Activated T-helper 9 cell treated with anti-CD3 and anti-CD28 coated beads, Interleukin-2, amount 50 U/mL, for 16 hours (primary cell): ENCODE results near the gene MSANTD1.

Experiments used
- DNase-seq: peaks from one replicate; pipeline ENCODE4 v3.0.0-alpha.2; 2020; ENCODE audit warnings: low read depth

MSANTD1 gene

DNA sequence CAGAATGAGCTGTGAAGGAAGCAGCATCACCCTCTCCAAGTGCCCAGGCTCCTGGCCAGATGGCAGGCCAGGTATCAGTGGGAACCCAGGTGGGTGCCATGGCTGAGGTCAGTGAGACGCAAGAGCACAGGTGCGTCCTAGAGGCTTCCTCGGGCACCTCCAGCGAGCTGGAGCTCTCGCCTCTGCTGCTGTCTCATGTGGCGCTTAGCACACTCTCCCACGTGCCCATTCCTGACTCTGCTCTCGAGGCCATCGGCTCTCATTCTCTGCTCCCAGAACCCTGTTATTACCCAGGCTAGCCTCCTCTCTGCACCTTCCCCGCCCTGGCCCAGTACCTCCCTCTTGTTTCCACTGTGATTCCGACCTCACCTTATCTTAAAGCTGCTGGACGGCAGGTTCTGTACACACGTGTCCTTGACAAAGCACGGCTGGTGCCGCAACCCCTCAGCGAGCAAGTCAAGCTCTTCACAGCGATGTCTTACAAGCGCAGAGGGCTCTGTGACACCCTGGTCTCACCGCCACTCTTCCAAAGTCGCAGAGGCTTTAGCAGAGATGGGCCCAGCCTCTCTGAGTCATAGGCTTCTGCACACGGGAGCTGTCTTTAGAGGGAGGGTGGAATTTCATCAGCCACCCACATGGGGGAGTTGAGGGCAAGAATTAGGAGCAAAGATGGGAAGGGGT, 15.4 kb upstream of the MSANTD1 start:
- no peak for DNase-seq

DNA sequence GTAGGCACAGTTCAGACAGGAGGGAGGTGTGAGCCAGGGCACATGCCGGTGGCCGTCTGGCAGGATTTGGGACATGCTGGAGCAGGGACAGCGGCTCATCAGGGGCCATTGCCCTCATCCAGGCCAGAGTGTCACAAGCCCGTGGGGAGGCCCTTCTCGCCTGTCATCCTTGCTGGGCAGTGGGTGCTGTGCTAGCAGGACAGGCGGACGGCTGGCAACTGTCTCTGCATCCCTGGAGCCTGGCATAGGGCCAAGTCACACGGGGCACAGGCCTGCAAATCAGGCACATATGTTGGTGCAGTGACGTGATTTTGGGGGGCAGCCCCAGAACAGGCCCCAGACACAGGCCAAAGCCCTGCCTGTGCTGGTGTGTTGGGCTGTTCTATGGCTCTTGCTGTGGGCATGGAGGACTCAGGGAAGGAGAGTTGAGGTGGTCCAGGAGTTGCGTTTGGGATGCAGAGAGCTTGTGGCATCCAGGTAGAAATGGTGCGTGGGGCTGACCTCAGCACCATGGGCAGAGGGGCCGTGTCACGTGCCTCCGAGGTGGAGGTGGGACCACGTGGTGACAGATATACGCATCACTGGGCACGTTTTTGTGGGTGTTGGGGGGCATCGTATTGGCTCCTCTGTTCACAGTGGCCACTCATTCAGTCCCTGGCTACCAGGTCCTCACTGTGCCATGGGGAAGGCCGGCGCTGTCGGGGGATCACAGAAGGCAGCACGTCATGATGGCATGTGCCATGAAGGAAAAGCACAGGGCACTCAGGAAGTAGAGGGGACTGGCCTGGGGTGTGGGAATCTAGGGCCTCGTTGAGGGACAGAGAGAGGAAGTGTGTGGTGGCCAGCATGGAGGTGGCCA, 14.6 kb upstream of the MSANTD1 start:
- no peak for DNase-seq

DNA sequence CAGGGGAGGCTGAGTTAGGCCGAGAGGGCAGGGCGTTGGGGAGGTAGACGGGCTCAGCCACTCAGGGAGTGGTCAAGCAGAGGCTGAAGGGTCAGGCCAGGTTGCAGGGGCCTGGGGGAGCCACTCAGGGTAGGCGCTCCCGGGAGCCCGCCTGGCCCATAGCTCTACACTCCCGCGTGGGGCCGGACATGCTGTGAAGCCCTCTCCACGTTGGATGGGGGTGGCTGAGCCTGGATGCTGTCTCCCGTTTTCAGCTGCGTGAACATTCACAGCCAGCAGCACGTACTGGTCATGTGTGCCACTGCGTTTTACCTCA, 14.0 kb upstream of the MSANTD1 start:
- DNase-seq: no peak

DNA sequence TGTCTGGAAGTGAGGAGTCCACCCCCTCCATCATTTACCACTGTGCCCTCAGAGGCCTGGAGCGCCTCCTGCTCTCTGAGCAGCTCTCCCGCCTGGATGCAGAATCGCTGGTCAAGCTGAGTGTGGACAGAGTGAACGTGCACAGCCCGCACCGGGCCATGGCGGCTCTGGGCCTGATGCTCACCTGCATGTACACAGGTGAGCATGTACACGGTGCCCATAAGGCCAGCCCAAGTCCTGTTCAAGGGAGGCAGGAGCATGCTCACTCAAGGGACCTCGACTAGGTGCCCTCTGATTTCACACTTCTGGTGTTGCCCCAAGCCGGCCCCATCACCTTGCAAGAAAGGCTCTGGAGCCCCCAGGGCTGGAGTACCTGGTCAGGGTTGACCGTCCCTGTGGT, 13.4 kb upstream of the MSANTD1 start:
- no peak for DNase-seq

DNA sequence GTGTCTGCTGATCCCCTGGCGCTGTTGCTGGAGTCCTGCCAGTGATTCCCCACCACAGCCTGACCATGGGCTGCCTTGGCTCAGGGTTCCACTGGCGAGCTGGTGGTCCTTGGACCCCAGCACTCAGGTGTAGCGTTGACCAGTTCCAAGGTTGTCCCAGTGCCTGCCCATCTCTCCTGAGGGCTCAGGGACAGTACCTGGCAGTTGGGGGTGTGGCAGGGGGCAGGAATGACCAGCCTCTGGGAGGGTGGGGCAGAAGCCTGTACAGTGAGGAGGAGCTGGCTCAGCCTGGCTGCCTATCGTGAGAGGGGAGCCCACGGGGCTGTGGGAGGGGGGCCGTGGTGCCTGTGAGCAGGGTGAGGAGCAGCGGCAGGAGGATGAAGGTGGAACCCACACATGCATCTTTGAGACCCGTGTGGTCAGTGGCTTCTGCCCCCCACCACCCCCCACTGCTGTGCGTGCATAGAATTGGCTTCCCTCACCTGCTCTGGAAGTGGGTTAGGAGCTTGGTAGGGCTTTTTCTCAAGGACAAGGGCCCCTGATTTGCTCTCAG, 12.6 kb upstream of the MSANTD1 start:
- DNase-seq: no peak

DNA sequence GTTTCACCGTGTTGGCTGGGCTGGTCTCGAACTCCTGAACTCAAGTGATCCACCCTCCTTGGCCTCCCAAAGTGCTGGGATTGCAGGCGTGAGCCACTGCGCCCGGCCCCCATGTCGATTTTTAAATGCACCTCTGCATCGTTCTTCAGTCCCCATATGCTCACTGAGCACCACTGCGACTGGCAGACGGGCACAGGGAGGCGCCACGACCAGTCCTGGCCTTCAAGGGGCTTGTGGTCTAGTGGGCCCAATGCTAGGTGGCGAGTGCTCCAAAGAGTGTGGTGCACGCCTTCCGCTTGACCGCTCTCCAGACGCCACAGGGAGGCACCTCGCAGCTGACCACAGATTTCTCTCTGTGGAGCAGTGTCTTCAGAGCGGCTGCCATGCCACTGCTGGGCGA, 11.7 kb upstream of the MSANTD1 start:
- no peak for DNase-seq

DNA sequence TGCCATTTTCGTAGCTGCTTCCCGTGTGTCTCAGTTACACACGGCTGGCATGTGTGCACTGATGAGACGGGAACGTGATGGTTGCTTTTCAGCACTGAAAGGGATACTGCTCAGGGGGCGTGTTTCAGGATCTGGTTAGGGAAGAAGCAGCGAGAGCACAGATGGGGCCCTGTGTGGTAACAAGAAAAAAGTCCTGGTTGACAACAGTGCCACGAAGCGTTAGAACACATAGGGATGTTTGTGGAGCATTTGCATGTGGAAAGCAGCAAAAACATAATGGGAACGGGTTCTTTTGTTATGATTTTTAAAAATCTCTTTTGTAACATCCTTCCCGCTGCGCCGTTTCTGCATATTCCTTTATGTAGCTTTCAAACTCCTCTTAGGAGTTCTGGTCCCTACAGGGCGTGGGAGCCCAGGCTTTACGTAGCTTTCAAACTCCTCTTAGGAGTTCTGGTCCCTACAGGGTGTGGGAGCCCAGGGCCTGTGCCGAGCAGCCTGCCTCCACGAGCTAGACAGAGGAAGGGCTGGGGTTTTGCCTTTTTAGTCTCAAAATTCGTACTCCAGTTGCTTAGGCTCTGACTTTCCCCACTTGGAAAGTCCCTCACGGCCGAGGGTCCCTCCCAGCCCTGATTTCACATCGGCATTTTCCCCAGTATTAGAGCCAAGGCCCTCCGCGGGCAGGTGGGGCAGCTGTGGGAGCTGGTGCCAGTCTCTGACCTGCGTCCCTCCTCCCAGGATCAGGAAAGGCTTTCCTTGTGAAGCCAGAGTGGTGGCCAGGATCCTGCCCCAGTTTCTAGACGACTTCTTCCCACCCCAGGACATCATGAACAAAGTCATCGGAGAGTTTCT, 11.0 kb upstream of the MSANTD1 start:
- no peak for DNase-seq

DNA sequence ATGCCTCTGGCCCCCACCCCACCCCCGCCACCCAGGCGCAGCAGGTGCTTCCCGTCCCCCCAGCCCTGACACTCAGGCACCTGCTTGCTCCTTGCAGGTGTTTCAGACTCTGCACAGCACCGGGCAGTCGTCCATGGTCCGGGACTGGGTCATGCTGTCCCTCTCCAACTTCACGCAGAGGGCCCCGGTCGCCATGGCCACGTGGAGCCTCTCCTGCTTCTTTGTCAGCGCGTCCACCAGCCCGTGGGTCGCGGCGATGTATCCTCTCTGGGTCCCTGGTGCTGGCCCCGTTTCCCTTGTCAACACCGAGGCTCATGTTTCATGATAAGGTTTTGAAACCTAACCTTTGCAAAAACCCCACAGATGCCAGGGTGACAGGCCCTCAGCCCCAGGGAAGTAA, 10.2 kb upstream of the MSANTD1 start:
- DNase-seq: no peak

DNA sequence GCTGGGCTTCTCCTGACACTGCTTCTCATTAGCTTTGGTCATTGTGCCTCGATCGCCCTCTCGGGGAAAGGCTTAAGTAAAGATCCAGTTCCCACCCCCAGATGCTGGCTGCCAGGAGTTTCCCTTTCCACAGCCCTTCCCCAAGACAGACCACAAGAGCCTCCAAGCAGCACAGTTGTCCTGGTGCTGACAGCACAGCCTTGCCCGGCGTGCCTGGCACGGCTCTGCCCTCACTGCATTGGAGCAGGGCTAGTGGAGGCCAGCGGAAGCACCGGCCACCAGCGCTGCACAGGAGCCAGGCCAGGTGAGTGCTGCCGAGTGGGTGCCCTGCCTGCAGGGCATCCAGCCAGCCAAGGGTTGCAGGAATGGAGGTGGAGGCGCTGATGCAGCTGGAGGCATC, 9.7 kb upstream of the MSANTD1 start:
- DNase-seq: no peak

DNA sequence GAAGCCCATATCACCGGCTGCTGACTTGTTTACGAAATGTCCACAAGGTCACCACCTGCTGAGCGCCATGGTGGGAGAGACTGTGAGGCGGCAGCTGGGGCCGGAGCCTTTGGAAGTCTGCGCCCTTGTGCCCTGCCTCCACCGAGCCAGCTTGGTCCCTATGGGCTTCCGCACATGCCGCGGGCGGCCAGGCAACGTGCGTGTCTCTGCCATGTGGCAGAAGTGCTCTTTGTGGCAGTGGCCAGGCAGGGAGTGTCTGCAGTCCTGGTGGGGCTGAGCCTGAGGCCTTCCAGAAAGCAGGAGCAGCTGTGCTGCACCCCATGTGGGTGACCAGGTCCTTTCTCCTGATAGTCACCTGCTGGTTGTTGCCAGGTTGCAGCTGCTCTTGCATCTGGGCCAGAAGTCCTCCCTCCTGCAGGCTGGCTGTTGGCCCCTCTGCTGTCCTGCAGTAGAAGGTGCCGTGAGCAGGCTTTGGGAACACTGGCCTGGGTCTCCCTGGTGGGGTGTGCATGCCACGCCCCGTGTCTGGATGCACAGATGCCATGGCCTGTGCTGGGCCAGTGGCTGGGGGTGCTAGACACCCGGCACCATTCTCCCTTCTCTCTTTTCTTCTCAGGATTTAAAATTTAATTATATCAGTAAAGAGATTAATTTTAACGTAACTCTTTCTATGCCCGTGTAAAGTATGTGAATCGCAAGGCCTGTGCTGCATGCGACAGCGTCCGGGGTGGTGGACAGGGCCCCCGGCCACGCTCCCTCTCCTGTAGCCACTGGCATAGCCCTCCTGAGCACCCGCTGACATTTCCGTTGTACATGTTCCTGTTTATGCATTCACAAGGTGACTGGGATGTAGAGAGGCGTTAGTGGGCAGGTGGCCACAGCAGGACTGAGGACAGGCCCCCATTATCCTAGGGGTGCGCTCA, 8.7 kb upstream of the MSANTD1 start:
- no peak for DNase-seq

DNA sequence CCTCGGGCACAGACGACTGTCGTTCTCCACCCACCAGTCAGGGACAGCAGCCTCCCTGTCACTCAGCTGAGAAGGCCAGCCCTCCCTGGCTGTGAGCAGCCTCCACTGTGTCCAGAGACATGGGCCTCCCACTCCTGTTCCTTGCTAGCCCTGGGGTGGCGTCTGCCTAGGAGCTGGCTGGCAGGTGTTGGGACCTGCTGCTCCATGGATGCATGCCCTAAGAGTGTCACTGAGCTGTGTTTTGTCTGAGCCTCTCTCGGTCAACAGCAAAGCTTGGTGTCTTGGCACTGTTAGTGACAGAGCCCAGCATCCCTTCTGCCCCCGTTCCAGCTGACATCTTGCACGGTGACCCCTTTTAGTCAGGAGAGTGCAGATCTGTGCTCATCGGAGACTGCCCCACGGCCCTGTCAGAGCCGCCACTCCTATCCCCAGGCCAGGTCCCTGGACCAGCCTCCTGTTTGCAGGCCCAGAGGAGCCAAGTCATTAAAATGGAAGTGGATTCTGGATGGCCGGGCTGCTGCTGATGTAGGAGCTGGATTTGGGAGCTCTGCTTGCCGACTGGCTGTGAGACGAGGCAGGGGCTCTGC, 7.9 kb upstream of the MSANTD1 start:
- no peak for DNase-seq

DNA sequence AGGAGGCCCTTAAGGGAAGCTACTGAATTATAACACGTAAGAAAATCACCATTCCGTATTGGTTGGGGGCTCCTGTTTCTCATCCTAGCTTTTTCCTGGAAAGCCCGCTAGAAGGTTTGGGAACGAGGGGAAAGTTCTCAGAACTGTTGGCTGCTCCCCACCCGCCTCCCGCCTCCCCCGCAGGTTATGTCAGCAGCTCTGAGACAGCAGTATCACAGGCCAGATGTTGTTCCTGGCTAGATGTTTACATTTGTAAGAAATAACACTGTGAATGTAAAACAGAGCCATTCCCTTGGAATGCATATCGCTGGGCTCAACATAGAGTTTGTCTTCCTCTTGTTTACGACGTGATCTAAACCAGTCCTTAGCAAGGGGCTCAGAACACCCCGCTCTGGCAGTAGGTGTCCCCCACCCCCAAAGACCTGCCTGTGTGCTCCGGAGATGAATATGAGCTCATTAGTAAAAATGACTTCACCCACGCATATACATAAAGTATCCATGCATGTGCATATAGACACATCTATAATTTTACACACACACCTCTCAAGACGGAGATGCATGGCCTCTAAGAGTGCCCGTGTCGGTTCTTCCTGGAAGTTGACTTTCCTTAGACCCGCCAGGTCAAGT, 6.9 kb upstream of the MSANTD1 start:
- DNase-seq: no peak

DNA sequence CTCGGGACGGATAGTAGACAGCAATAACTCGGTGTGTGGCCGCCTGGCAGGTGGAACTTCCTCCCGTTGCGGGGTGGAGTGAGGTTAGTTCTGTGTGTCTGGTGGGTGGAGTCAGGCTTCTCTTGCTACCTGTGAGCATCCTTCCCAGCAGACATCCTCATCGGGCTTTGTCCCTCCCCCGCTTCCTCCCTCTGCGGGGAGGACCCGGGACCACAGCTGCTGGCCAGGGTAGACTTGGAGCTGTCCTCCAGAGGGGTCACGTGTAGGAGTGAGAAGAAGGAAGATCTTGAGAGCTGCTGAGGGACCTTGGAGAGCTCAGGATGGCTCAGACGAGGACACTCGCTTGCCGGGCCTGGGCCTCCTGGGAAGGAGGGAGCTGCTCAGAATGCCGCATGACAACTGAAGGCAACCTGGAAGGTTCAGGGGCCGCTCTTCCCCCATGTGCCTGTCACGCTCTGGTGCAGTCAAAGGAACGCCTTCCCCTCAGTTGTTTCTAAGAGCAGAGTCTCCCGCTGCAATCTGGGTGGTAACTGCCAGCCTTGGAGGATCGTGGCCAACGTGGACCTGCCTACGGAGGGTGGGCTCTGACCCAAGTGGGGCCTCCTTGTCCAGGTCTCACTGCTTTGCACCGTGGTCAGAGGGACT, 5.7 kb upstream of the MSANTD1 start:
- DNase-seq: no peak

DNA sequence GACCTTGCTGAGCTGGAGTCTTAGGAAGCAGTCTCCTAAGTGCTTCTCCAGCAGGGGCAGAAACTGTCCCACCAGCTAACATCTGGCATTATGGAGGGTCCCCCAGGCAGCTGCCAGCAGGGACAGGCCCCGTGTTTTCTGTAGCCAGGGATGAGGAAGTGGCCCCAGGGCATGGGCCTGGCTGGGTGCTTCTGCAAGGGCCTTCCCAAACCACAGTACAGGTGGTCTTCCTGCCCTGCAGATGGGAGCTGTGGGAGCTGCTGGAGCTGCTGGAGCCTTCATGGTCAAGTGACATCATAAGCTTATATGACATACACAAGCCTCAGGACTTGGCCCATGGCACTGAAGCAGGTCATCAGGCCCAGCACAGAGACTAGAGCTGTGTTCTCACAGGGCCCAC, 5.0 kb upstream of the MSANTD1 start:
- no peak for DNase-seq

DNA sequence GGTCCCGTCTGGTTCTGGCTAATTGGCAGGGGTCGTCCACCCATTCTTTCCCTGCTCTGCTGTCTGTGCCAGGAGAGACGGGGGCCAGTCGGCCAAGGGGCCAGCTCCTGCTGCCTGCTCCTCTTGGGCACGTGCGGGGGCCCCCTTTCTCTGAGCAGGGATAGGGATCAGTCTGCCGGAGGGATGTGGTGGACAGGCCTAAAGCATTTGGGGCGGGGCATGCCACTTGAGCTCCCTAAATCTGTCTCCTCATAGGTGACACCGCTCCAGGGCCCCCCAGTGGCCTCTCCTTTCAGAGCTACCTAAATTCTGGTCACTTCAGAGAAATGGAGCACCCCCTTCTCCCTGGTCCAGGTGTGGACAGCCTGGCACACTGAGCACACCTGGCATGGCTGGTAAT, 4.2 kb upstream of the MSANTD1 start:
- DNase-seq: no peak

DNA sequence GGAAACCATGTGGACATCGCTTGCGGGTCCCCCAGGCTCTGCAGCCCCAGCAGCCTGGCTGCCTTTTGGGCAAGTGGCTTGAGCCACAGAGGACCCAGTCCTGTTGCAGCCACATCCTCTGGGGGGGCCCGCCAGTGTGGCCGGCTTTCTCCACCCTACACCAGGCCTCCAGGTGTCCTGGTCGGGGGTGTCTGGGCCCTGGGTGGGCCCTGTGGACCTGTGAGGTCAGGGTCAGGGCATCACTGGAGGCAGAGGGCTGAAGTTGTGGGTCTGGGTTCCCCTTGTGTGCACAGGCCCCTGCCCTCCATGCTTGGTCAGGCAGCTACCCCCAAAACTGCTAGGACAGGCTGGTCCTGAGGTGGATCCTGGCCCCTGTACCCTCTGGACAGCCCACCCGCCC, 3.3 kb upstream of the MSANTD1 start:
- no peak for DNase-seq

DNA sequence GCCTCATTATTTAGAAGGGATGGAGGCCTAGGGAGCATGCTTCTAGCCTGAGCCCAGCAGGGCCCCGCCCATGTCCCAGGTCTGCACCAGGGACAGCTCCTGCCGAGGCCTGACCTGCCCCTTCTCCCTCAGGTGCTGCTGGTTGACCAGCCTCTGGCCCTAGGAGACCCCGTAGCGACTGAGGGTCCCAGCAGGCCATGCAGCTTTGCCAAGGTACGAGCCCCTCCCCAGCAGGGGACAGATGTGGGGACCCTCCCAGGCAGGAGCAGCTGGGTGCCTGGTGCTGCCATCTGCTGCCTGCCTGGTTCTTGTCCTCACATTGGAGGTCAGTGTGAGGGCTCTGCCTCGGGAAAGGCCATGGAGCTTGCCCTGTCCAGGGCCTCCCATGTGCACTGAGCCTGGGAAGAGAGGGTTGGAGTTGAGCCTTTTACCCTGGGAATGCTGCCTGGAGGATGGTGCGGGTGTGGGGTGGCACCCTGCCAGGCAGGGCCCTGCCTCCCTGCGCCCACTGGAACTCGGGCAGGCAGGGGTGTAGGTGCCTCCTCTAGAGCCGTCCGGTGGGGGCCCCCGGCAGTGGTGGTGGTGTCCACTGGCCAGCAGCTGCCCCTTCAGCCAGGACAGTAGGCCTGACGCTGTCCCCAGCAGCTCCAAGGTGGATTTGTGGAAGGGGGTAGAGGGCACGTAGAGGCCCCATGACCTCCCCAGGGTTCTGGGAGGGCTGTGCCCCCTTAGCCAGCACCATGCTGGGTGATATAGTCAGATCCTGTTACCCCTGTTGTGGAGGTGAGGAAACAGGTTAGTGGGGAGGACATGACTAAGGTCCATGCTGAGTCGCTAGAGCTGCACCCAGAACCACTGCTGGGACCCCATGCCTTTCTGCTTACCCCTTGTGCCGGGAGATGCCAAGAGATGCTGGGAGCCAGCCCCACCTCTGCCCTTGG, 2.2 kb upstream of the MSANTD1 start:
- DNase-seq: no peak

DNA sequence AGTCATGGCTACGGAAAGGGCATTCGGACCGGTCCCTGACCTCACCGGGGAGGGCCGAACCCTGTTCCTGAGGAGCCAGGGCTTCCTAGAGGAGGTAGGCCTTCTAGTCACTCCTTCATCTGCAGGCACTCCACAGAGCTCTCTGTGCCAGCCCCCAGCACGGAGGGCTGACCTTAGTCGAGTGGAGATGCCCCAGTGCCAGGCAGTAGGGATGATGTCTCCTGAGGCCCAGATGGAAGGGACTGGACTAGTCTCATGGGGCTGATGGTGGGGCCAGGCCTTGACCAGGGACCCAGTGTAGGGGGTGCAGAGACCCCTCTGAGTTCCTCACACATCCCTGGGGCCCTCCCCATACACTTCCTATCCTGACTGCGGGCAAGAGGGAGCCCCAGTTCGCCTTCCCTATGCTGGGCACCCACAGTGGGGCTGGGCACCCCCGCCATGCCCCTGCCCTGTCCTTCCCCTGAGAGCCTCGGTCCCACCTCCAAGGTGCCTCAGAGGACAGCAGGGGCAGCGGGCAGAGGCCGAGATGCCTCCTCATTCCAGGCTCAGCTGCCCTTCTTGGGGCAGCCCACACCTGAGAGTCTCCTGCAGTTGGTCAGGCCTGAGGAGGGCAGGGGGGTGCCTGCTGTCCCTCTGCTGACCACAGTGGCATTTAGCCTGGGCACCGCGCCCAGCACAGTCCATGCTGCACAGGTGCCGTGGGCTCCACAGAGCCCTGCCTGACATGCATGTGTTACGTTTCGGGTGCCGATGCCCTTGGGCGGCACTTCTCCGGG, 1.4 kb upstream of the MSANTD1 start:
- DNase-seq: no peak
